HS-5 (cell line): ENCODE measurements around the gene UNK.
"Not testable (repeated sequence)": the region's sequence is repeated elsewhere in the genome, so short reads cannot be mapped to it uniquely, and the experiment has no call there.

Experiments used
- DNase-seq: peaks from one replicate; pipeline ENCODE4 v3.0.0-alpha.2; 2012; ENCODE audit warnings: low read depth

UNK gene

DNA sequence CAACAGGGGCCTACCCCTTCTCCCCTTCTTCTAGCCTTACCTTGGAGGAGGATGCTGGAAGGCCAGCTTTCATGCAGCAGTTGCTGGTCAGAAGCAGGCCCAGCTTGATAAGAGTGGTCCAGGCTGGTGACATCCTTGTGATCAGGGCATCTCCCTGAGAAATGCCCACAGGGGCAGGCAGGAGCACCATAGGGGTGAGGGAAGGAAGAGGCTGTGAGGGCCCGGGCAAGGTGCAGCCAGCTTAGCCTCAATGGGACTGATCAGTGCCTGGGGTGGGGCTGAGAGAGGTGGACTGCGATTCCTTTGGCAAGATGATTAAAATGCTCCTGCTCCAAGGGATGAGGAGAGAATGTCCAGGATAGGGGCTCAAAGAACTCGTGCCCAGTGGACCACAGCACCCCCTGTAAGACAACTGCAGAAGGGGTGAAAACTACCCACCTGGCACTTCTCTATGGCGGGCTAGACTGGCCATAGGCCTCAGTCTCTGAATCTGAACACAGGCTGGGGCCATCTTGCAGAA lies 10.1 kb upstream of the UNK start:
- no peak for DNase-seq

DNA sequence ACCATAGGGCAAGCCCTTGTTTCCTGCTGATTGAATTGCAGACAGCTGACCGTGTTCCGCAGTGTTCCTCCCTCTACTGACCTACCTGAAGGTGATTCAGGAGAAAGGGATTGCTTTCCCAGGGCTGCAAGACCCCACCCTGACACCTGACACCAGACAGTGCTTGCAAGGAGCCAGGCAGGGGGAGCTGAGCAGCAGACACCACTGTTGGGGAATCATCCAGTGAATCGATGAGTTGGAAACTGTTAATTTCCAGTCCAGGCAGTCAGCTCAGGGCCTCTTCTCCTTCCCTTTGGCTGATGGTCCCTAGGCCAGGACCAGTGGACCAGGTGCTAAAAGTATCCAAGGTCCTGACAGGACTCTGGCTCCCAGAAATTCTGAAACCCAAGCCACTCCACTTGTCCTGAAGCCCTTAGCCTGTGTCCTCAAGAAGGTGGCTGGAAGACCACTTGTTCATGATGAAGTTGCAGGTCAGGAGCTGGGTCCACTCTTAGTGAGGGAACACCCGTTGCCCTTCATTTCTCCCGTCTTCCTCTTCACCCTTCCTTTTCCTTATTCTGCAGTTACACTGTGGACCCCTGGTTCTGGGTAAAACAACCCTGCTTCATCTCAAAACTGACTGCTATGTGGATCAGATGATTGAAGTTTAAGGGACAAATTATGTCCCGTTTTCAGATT lies 9.5 kb upstream of the UNK start:
- DNase-seq: no peak

DNA sequence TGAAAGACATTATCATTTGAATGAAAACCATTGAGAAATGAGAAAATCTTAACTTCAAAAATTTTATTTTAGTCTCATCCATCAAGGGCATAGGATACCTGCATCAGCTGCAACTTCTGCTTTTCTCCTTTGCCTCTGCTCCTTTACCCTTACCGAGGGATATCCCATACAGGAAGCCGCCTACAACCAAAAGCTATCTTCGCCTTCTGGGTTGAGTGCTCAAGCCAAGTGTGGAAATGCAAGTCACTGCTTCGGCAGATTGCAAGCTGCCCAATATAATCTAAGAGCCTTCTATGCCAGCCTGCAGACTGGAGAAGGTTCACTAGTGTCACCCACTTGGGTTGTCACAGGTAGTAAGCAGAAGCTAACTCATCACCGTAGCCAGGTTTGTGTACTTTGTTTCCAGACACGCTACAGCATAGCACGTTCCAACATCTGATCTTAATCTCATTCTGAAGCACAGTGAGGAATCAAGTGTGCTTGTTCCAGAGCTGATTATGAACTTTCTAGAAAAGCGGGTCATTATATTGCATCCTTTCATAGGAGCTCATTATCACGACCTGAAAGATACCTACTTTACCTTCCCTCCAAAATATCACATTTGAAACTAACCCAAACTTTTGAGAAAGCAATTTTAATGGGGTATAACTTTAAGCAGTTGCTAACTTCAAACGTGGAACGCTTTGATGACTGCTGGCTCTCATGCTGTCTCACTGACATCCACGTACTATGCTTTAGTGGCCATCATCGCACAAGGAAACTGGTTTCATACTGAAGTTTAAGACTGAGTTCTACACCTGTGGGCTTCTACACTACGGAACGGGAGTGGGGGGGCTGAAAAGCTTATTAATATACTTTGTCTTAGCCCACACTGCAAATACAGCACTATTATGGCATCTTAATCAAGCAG lies 8.0 kb upstream of the UNK start:
- no peak for DNase-seq

DNA sequence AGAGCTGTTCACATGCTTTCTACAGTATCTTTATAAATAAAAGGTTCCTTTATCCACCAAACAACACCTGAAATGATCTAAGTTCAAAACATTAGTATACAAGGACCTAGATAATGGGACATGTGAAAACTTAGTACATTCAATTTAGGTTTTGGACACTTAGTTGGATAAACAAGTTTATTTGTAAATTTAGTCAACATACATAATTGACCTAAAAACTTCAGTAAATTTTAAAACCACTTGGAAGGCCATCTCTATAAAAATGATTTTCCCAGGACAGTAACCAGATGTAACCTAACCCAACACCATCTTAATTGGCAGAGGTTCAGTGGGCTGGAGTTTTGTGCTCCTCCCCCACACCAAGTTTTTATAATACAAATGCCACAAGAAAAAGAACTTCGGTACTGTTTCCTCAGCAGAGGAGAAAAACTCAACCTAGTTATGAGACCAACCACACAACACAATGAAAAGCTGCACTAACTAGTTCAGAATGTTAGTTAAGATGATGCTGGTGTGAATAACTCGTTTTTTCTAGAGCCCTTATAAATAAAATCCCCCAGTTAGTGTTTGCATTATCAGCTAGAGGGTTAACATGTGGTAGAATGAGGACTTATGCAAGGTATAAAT lies 7.2 kb upstream of the UNK start:
- DNase-seq: no peak

DNA sequence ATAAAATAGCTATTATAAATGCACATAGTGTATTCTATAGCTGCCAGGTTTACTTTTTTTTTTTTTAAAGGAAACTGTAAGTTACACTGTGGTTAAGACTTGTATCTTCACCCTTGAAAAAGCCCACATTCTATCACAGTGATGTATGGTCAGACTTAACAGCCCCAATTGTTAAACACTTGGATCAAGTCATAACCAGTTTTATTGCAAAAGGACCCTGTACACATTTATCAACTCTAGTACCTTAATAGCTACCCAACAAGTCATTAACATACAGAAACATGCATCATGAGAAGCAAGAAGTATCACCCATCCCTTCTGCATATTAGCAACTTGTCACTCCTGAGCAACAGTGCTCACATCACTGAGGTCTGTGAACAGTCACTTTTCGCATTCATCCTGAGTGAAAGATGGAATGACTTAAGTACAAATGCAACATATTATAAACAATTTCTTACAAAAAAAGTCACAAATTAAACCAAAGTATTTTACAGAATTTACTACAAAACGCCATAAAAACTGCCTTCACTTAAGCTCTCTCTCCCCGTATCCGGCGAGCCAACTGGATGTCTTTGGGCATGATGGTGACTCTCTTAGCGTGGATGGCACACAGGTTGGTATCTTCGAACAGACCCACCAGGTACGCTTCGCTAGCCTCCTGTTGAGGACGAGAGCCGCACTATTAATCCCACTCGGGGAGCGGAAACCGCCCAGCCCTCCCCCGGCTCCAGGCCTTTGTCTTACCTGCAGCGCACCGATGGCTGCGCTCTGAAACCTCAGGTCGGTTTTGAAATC lies 6.3 kb upstream of the UNK start:
- DNase-seq: not testable (repeated sequence)

DNA sequence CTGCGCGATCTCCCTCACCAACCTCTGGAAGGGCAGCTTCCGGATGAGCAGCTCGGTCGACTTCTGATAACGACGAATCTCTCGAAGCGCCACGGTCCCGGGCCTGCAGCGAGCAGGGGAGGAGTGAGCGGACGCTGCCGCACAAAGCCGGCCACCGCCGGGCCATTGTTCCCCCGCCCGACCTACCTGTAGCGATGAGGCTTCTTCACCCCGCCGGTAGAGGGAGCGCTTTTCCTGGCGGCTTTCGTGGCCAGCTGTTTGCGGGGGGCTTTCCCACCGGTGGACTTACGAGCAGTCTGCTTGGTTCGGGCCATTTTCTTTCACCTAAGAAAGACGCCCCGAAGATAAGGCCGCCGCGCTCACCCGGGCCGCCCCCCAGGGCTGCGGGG lies 5.8 kb upstream of the UNK start:
- no peak for DNase-seq

DNA sequence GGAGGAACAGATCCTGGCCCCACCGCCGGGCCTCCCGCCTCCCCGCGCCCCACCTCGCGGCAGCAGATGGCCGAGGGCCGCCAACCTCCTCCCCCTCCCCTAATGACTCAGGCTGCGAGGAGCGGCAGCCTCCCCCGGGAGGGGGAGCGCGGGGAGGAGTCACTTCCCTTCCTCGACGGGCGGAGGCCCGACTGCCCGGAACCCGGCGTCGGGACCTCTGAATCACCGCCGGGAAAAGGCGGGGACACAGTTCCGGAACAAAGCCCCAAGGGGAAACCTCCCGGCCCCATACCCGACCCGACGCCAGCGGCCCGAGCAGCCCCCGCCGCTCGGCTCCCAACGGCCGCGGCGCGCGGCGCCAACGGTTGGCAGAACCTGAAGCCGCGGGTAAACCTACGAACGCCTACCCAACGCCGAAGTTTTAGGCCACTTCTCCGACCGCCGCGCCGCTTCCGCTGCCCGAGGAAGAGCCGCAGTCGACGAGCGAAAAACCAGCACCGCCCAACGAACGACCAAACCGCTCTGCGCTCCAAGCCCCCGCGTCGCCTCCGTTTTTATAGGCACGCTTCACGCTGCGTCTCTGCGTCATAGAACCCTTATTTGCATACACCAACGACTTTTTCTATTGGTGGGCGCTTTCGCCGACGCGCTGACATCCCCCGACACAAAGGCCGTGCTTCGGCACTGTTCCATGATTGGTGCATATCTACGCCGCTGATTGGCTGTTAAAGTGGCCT lies 5.2 kb upstream of the UNK start:
- DNase-seq: peak; percentile 99

DNA sequence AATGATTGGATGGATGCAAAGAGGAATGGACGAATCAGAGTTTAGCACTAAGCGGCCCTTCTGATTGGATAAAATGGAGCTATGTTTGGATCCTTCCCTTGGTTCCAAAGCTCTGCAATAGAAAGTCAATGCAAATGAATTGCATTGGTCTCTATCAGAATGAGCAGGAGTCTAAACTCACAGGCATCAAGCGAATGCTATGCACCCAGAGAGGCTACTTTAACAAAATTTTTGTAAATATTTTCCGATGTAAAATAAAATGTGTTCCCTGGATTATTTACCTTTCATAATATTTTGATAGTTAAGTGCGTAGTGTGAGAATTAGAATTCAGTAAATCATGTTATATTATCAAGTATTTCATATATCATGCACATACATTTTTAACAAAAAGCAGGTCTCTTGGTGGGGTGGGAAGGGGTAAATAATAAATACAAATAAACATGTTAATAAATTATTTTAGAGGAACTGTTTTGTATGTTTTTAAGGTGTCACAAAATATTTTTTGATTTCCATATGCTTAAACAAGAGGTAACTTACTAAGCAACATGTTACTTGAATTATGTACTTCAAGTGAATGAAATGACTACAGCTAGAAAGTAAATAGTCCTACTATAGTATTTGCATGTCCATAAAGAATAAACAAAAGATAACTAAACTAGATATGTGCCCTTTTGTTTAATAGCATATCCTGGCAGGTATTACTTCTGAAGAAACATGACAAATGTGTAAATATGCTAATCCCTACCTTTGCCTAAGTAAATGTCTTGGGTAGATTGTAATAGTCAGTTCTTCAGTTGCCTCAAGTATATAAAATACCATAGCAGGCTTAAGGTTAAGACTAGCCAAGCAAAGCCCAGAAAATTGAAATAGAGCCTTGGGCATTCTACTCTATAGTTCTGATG lies 4.4 kb upstream of the UNK start:
- no peak for DNase-seq

DNA sequence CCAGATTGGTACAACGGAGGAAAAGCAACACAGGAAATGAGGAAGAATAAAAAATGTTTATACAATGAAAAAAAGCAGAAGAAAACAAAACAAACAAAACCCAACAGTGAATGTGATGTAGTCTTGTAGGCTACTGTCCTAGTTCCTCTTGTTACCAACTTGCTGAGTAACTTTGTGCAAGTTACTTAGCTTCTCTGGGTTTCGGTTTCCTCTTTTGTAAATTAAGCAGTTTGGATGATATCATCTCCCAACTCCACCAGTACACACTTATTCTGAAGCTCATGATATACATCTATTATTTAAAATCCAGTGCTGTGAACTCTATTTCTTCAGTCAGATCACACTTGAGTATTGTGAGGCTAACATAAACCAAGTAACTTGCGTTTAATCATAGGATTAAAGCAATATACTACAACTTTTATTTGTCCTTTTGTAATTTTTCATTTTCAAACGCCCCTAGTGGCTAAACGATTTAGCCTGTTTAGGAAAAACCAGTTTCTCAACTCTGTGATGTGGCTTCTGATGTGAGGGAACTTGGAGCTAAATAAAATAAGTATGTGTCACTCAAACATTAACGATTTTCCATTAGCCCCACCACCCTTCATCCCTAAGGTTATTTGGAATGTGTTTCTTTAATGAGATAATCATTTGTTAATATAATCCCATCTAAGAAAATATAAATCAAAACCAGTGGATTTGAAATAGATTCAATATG lies 1.4 kb upstream of the UNK start:
- DNase-seq: no peak

DNA sequence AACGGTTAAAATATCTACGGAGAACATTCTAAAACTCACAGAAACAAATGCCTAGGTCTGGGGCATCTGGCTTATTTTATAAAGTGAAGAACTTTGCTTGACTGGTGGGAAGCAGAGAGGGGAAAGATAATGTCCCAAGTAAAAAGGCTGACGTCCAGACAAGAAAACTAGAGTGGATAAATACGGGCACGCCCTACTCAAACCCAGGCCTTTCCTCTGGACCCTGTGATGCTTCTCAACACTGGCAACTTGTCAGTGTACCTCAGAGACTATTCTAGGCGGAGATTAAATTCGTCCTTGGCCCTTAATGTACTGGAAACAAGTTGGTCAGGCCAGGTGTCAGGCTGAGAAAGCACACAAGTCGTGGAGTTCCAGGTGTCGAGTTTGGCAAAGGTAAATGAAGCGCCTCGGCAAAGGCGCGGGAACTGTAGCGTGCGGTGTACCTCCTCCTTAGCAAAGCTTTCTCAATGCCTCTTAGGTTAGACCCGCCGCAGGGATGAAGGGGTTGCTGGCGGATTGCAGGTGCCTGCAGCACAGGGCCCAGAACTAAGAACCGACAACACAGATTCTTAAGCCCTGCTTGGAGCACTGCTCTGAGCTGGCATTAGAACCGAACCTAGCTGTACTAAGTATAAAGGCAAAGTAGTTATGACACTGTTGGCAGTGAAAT lies 668 bp upstream of the UNK start:
- DNase-seq: no peak

DNA sequence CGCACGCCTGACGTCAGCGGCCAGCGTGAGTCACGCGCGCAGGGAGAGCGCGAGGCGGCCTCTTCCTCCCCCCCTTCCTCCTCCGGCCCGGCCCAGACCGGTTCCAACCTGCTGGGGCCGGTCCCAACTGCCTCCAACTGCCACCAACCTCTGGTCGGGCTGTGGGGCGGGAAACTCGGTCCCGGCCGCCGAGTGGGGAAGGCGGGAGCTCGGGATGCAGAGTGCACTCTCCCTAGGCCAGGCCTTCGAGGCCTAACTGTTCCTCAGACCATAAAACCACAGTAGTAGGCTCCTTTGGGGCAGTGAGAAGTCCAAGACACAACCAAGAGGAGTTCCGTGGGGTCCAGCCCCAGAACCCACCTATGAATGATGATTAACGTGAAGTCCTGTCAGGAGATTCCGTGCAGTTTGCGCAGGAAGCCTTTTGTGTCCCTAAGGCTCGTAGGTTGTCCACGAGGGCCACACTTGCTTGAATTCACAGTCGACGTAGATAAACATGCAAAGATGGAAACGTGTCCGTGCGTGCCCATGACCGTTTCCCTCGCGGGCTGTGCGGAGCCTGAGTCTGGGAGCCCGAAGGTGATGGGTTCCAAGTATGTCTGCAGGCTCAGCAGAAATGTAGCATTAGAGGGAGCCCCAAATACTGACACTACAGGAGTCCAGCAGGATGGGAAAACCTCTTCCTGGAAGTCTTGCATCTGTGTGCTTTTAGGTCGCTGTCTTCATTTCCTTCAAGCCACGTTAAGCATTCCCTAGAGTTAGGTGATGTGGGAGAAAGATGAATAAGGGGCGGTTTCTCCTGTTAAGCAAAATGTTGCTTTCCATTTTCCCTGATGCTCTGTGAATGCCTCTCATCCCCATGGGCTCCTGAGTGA lies 647 bp downstream of the UNK start:
- DNase-seq: no peak

DNA sequence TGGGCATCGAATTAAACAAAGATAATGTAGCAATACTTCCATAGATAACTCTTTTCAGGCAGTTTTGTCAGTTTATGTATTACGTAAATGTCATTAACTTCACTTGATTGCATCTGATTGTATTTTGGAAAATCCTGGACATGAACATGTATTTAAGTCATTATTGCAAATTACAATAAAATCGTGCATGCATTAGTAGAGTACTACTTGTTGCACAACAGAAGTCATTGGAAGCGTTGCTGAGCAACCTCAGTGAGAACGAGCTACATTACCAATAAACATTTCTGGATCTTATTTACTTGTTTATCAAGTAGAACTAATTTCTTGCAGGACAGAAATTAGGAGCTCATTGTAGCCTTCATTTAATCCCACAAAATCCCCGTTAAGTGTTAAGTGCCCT lies 6.6 kb downstream of the UNK start:
- no peak for DNase-seq

DNA sequence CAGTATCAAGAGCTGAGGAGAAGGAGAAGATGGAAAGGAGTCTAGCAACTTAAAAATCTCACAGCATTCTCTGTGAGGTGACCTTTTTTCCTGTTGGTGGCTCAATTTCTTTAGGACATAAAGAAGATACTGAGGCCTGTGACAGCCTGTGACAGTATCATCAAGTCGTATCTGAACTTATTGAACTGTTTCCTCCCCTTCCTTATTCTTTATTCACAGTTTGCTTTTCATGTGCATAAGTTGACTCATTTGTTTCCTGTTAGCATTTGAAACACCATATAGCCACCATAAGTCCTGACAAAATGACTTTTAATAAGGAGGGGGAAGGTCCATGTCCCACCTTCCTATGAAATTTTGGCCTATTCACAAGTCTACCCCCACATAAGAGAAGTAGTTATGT lies 8.9 kb downstream of the UNK start:
- DNase-seq: no peak

DNA sequence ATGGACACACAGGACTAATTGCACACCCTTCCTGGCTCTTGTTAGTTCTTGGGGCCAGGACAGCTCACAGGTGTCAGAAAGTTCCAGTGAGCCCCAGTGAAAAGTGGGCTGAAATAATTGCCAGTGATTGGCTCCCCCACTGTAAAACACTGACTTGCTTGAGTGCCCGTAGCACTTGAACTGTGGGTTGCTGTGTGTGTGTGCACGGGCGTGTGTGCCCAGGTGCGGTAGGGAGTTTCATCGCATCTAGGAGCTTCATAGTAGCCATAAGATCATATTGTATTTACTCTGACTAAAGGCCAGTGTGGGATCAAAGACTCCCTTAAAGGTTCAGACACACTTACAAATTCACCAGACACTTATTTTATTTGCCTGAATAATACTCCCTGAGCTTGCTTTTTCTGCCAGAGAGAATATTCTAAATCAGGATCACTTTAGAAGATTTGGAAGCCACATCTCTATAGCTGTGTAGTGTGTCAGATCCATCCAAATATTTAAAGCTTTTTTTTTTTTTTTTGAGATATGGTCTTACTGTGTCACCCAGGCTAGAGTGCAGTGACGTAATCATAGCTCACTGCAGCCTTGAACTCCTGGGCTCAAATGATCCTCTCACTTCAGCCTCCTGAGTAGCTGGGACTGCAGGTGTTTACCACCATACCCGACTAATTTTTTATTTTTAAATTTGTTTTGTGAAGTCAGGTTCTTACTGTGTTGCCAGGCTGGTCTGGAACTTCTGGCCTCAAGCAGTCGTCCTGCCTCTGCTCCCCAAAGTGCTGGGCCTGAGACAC lies 11.4 kb downstream of the UNK start:
- no peak for DNase-seq

DNA sequence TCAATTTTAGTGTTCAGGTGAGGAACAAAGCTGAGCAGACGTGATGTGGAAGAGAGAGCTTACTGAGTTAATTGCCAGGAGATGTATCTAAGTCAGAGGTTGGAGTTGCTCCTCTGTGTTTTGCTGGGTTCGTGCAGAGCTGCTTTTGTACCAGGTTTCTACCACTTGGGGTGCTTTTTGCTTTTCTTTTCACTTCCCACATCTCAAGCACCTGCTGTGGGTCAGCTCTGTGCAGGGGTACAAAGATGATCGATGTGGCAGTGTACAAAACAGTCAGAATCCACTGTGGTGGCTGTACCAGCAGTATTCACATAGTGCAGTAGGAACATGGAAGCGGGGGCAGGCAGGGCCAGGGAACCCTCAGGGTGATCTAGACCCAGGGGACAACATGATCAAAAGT lies 14.8 kb downstream of the UNK start:
- no peak for DNase-seq

DNA sequence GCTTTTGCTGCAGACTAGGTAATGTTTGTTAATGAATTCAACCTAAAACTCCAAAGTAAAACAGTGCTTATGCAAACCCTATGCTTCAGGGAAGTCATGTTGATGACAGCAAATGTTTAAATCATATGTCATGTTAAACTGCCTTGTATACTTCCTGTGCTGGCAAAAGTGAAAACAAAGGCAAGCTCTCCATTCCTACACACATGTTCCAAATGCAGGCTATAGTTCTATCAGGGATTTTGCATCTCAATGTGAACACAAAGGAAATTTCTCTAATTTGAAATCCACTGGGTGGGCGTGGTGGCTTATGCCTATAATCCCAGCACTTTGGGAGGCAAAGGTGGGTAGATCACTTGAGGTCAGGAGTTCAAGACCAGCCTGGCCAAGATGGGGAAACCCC lies 19.3 kb downstream of the UNK start:
- no peak for DNase-seq

DNA sequence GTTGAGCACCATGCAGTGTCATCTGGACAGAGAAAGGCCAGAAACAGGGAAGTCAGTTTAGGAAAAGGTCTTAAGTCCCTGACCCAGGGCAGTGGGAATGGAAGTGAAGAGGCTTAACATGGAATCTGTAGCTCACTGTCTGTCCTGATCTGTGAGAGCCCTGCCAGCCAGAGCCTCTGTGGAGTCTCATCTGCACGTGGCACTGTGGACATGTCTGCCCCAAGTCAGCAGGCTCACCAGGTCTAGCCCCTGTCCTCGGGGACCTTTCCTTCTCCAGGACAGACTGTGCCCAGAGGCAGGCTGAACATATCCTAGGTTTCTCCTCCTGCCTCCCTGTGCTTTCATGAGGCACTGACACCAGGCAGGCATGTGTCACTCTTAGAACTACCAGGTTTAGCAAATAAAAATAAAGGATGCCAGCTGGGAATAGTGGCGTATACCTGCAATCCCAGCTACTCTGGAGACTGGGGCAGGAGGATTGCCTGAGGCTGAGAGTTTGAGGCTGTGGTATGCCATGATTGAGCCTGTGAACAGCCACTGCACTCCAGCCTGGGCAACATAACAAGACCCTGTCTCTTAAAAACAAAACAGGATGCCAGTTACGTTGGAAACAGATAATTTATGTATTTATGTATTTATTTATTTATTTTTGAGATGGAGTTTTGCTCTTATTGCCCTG lies 22.4 kb downstream of the UNK start:
- no peak for DNase-seq
